Measurements from ENCODE around the gene BCAP29. TPM values are rescaled to one million over a fixed set of nuclear protein-coding genes. Genes with fewer than 3 reads are reported as not detected.

Gene BCAP29
- total RNA-seq, 2 donors from 2014 or later = 39.5 to 46.0 TPM

GRCh38 chr7:107597953-107598352 is 17.9 kb downstream of the BCAP29 start:
- H3K9me3 Mint-ChIP-seq = no peaks in the 10 kb centered on the region
- TF ChIP-seq CTCF (conservative IDR thresholded peaks at IDR 0.05) = no peak
- H3K27me3 Mint-ChIP-seq (ENCODE audit: insufficient read depth) = no peaks in the 10 kb centered on the region
- H3K27ac Mint-ChIP-seq = no peak overlapping the region
- Histone ChIP-seq H3K4me1 (ENCODE audit: control insufficient read depth, insufficient read depth, low read length) (no peaks in the 10 kb centered on the region), H3K4me3 (ENCODE audit: low read length) (no peak overlapping the region), H3K9me3 (ENCODE audit: control insufficient read depth, low read length) (no peaks in the 10 kb centered on the region), H3K36me3 (ENCODE audit: control insufficient read depth, insufficient read depth, low read length) (peaks cover 35% of the 10 kb centered on the region), H3K27ac (ENCODE audit: low read depth, low read length) (no peak overlapping the region), H3K9ac (ENCODE audit: extremely low read depth, low read length, poor library complexity, severe bottlenecking) (no peak overlapping the region), H3K27me3 (ENCODE audit: control insufficient read depth, insufficient read depth, low read length, poor library complexity, severe bottlenecking) (no peaks in the 10 kb centered on the region)
- no peak overlapping the region for H3K4me3 Mint-ChIP-seq
- peaks cover 10% of the 10 kb centered on the region for H3K4me1 Mint-ChIP-seq
- DNase-seq = no peak
- 92 to 95% methylated on average over 4 of the region's 4 CpGs for WGBS, 2 experiments (ENCODE audit: insufficient coverage in 1 of 2, insufficient read length in 1 of 2)
- H3K36me3 Mint-ChIP-seq (ENCODE audit: low read depth) = peaks cover 21% of the 10 kb centered on the region

GRCh38 chr7:107599262-107599661 is 19.2 kb downstream of the BCAP29 start:
- no peak overlapping the region for H3K9ac ChIP-seq (ENCODE audit: extremely low read depth, low read length, poor library complexity, severe bottlenecking)
- 89% methylated on average over 1 of the region's 1 CpG; no CpG with 5 or more reads in 1 of the 2 experiments for whole genome bisulfite sequencing, 2 experiments (ENCODE audit: insufficient coverage in 1 of 2, insufficient read length in 1 of 2)
- peaks cover 10% of the 10 kb centered on the region for H3K4me1 Mint-ChIP-seq
- DNase-seq = no peak
- H3K4me1 ChIP-seq (ENCODE audit: control insufficient read depth, insufficient read depth, low read length) = no peaks in the 10 kb centered on the region
- no peaks in the 10 kb centered on the region for H3K27me3 Mint-ChIP-seq (ENCODE audit: insufficient read depth)
- no peak overlapping the region for H3K4me3 ChIP-seq (ENCODE audit: low read length)
- no peak overlapping the region for H3K27ac ChIP-seq (ENCODE audit: low read depth, low read length)
- H3K9me3 ChIP-seq (ENCODE audit: control insufficient read depth, low read length) = no peaks in the 10 kb centered on the region
- H3K36me3 ChIP-seq (ENCODE audit: control insufficient read depth, insufficient read depth, low read length) = peaks cover 35% of the 10 kb centered on the region
- H3K4me3 Mint-ChIP-seq = no peak overlapping the region
- H3K27me3 ChIP-seq (ENCODE audit: control insufficient read depth, insufficient read depth, low read length, poor library complexity, severe bottlenecking) = no peaks in the 10 kb centered on the region
- H3K36me3 Mint-ChIP-seq (ENCODE audit: low read depth) = peaks cover 12% of the 10 kb centered on the region
- TF ChIP-seq CTCF (conservative IDR thresholded peaks at IDR 0.05) = no peak
- H3K27ac Mint-ChIP-seq = no peak overlapping the region
- no peaks in the 10 kb centered on the region for H3K9me3 Mint-ChIP-seq

- Histone ChIP-seq H3K27ac (ENCODE audit: low read depth, low read length) (no peak overlapping the region), H3K9me3 (ENCODE audit: control insufficient read depth, low read length) (no peaks in the 10 kb centered on the region), H3K36me3 (ENCODE audit: control insufficient read depth, insufficient read depth, low read length) (peaks cover 29% of the 10 kb centered on the region), H3K4me1 (ENCODE audit: control insufficient read depth, insufficient read depth, low read length) (no peaks in the 10 kb centered on the region), H3K4me3 (ENCODE audit: low read length) (no peak overlapping the region), H3K27me3 (ENCODE audit: control insufficient read depth, insufficient read depth, low read length, poor library complexity, severe bottlenecking) (no peaks in the 10 kb centered on the region), H3K9ac (ENCODE audit: extremely low read depth, low read length, poor library complexity, severe bottlenecking) (no peak overlapping the region)
- H3K27me3 Mint-ChIP-seq (ENCODE audit: insufficient read depth) = no peaks in the 10 kb centered on the region
- H3K36me3 Mint-ChIP-seq (ENCODE audit: low read depth) = peaks cover 4% of the 10 kb centered on the region
- no peak overlapping the region for H3K4me3 Mint-ChIP-seq
- H3K9me3 Mint-ChIP-seq = no peaks in the 10 kb centered on the region
- no peak for DNase-seq
- no peak overlapping the region for H3K27ac Mint-ChIP-seq
- peaks cover 10% of the 10 kb centered on the region for H3K4me1 Mint-ChIP-seq
- WGBS, 2 experiments (ENCODE audit: insufficient coverage in 1 of 2, insufficient read length in 1 of 2) = 100% methylated on average over 1 of the region's 2 CpGs; no CpG with 5 or more reads in 1 of the 2 experiments
- no peak for TF ChIP-seq CTCF (conservative IDR thresholded peaks at IDR 0.05)
These were observed 20.8 kb downstream of the BCAP29 start for GRCh38 chr7:107600816-107601215.
